Measurements from ENCODE around the gene CPTP.

CPTP gene

GRCh38 chr1:1292851-1293250 lies 31.8 kb upstream of the CPTP start:
- no peak for DNase-seq

GRCh38 chr1:1293263-1294249 lies 31.0 kb upstream of the CPTP start:
- no peak for DNase-seq

- DNase-seq = no peak
Measured at GRCh38 chr1:1294250-1294890, 30.2 kb upstream of the CPTP start.

- DNase-seq = no peak
Measured at GRCh38 chr1:1295154-1295923, 29.3 kb upstream of the CPTP start.

GRCh38 chr1:1296070-1297061 lies 28.2 kb upstream of the CPTP start:
- no peak for DNase-seq

- DNase-seq = no peak
Measured at GRCh38 chr1:1297802-1298424, 26.7 kb upstream of the CPTP start.

- DNase-seq = peak in 1 of 5 donors; percentile 0
Measured at GRCh38 chr1:1298861-1299685, 25.5 kb upstream of the CPTP start.

GRCh38 chr1:1299686-1300351 lies 24.8 kb upstream of the CPTP start:
- DNase-seq = no peak

- no peak for DNase-seq
Measured at GRCh38 chr1:1300352-1300739, 24.3 kb upstream of the CPTP start.

- DNase-seq = no peak
Measured at GRCh38 chr1:1302006-1302430, 22.6 kb upstream of the CPTP start.

GRCh38 chr1:1302951-1303509 lies 21.6 kb upstream of the CPTP start:
- no peak for DNase-seq

GRCh38 chr1:1303736-1304135 lies 20.9 kb upstream of the CPTP start:
- DNase-seq = no peak

- no peak for DNase-seq
Measured at GRCh38 chr1:1304331-1305299, 20.0 kb upstream of the CPTP start.

GRCh38 chr1:1305300-1306069 lies 19.1 kb upstream of the CPTP start:
- DNase-seq = peak in 4 of 5 donors; percentile 39 to 79 (median 46)

GRCh38 chr1:1306070-1306660 lies 18.4 kb upstream of the CPTP start:
- DNase-seq = peak in 1 of 5 donors; percentile 23

- no peak for DNase-seq
Measured at GRCh38 chr1:1306661-1307260, 17.8 kb upstream of the CPTP start.
